ENCODE data around the gene MOSMO.

DNA sequence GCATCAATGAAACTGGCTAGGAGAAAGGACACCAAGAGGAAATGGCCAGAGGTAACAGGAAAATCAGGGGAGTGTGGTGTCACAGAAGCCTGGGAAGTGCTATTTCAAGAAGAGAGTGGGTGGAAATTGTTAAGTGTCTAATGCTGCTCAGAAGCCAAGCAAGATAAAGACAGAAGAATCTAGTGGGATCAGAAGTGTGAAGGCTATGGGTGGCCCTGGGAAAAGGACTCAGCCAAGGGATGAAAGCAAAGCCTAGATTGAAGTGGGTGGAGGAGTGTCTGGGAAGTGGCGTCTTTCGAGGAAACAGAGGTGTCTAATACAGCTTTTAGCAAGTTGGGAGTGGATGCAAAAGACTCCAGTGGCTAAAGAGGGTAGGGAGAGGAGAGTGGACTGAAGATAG, 20.4 kb upstream of the MOSMO start:
- no peak for TF ChIP-seq EZH2phosphoT487 (IDR thresholded peaks at IDR 0.05; ENCODE audit: borderline replicate concordance)
- TF ChIP-seq, protein P1, sequence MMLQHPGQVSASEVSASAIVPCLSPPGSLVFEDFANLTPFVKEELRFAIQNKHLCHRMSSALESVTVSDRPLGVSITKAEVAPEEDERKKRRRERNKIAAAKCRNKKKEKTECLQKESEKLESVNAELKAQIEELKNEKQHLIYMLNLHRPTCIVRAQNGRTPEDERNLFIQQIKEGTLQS (IDR thresholded peaks at IDR 0.05) = no peak
- TF ChIP-seq, protein P2, sequence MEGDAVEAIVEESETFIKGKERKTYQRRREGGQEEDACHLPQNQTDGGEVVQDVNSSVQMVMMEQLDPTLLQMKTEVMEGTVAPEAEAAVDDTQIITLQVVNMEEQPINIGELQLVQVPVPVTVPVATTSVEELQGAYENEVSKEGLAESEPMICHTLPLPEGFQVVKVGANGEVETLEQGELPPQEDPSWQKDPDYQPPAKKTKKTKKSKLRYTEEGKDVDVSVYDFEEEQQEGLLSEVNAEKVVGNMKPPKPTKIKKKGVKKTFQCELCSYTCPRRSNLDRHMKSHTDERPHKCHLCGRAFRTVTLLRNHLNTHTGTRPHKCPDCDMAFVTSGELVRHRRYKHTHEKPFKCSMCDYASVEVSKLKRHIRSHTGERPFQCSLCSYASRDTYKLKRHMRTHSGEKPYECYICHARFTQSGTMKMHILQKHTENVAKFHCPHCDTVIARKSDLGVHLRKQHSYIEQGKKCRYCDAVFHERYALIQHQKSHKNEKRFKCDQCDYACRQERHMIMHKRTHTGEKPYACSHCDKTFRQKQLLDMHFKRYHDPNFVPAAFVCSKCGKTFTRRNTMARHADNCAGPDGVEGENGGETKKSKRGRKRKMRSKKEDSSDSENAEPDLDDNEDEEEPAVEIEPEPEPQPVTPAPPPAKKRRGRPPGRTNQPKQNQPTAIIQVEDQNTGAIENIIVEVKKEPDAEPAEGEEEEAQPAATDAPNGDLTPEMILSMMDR (IDR thresholded peaks at IDR 0.05 in 2 of 3, conservative IDR thresholded peaks at IDR 0.05 in 1 of 3; ENCODE audit: borderline replicate concordance in 1 of 3, insufficient read depth in 1 of 3, low read depth in 2 of 3, low read length in 2 of 3) = no peak
- TF ChIP-seq POLR2A (IDR thresholded peaks at IDR 0.05; ENCODE audit: borderline replicate concordance, extremely low read depth, insufficient read depth, insufficient read length) = no peak
- TF ChIP-seq POLR2AphosphoS5 (IDR thresholded peaks at IDR 0.05; ENCODE audit: low read depth, low read length) = no peak
